HG03064 (cell line): ENCODE results near the gene RCC1.
"Not testable (repeated sequence)": the region's sequence is repeated elsewhere in the genome, so short reads cannot be mapped to it uniquely, and the experiment has no call there.

Experiments used
- ATAC-seq: cut with Tn5 transposase; IDR thresholded peaks from one replicate; pipeline ENCODE4 v1.9.1; 2021; ENCODE audit warnings: low read depth; ENCODE audit not compliant: unreplicated experiment

RCC1 gene

DNA sequence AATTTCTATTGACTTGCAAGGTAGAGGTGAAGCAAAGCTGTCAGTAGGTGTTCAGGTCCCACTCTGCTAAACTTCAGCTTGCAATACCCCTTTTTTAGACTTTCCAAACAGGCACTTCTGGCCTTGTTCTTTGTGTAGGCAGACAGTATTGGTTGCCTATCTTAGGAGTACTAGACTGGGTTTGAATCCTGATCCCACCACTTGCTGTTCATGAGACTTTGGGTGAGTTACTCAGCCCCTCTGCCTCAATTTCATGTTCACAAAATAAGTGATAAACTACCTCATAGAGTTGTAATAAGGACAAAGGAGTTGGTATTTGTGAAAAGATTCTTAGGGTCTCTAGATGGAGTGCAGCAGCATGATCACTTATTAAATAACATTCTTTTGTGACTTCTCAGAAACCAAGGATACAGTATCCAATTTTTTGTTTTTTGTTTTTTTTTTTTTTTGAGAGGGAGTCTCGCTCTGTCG is 5.2 kb downstream of the RCC1 start:
- ATAC-seq: no peak

DNA sequence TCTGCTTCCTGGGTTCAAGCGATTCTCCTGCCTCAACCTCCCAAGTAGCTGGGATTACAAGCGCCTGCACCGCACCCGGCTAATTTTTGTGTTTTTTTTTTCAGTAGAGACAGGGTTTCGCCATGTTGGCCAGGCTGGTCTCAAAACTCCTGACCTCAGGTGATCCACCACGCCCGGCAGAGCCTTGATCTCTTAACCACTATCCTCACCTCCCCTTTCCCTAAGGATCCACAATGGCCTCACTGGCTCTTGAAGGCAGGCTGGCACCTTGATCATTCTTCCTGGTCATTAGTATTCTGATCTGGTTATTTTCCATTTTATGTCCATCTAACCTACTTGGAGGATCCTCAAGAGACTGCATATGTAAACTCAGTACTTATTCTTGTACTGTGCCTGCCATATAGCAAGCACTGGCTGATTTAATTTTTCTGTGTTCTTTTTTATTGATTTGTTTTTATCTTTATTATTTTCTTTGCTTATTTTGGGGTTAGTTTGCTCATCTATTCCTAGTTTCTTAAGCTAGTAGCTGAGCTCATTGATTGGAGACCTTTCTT is 6.3 kb downstream of the RCC1 start:
- ATAC-seq: no peak

GRCh38 chr1:28514445-28514933 is 8.6 kb downstream of the RCC1 start:
- ATAC-seq: not testable (repeated sequence)

- ATAC-seq: no peak
These were observed 10.7 kb downstream of the RCC1 start for GRCh38 chr1:28516518-28516956.

DNA sequence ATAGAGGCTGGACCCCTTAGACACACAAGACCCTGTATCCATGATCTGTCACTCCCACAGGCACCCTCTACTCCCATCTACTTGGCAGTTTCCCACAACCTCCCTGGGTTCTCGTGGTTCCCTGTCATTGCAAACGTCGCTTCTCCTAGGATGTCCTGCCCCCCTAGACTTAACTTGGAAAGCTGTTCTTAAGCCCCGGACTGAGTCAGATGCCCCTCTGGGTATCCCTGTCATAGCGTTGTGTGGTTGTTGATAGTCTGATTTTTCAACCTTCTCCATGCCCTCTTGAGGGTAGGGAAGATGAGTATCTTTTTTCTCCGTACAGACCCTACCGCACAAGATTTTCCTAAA is 11.8 kb downstream of the RCC1 start:
- ATAC-seq: peak; percentile 7

GRCh38 chr1:28518000-28518744 is 12.3 kb downstream of the RCC1 start:
- peak; percentile 52 for ATAC-seq

DNA sequence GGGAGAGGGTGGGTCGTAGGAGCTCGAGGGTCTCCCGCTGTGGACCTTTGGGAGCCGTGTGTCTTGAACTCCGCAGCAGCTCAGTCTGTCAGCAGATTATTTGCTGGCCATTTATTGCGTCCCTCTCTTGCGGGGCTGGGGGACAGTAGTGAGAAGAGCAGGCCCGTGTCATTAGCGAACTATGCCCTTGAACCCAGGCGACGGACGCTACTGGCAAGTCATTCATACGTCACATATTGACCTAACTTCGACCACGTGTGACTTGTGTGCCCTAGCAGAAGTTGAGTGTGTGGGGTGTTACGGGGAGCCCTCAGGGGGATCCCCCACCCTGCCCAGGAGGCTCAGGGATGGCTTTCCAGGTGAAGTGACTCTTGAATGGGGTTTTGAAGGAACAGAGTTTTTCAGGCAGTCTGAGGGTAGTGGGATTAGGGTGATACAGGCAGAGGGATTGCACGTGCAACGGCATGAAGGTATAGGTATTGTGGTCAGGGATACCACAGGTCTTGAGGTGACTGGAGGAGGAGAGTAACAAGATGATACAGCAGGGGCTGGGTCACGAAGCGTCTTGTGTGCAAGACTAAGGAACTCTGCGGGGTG is 13.0 kb downstream of the RCC1 start:
- no peak for ATAC-seq

DNA sequence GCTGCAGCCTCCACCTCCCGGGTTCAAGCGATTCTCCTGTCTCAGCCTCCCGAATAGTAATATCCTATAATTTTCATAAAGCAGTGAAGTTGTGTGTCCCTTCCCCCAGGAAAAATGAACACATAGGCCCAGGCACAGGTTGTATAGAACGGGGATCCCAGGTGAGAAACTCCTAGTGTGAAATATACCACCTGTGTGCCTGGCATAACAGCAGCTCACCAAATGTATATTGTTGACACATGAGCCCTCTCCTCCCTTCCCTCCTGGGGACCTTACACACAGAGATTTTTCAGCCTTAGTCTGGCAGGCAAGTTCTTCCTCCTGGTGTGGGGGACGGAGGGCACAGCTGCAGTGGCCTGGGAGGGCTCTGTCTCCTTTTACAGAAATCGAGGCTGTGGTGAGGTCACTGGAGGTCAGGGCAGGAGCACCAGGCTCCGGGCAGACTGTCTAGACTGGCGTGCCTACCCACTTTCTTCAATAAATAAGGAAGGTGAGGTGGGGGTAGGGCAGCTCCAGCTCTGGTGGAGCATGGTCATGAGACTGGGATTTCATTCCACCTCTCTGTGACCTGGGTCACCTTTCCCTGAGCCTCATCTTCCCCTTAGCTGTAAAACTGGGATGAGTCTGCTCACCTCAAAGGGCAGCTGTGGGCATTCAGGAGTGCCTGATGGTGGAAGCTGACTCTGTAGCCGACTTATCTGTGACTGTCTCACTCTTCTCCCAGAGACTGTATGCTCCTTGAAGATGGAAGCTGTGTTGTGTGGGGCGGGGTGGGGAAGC is 14.3 kb downstream of the RCC1 start:
- no peak for ATAC-seq

- ATAC-seq: not testable (repeated sequence)
These were observed 15.0 kb downstream of the RCC1 start for GRCh38 chr1:28520796-28521195.

DNA sequence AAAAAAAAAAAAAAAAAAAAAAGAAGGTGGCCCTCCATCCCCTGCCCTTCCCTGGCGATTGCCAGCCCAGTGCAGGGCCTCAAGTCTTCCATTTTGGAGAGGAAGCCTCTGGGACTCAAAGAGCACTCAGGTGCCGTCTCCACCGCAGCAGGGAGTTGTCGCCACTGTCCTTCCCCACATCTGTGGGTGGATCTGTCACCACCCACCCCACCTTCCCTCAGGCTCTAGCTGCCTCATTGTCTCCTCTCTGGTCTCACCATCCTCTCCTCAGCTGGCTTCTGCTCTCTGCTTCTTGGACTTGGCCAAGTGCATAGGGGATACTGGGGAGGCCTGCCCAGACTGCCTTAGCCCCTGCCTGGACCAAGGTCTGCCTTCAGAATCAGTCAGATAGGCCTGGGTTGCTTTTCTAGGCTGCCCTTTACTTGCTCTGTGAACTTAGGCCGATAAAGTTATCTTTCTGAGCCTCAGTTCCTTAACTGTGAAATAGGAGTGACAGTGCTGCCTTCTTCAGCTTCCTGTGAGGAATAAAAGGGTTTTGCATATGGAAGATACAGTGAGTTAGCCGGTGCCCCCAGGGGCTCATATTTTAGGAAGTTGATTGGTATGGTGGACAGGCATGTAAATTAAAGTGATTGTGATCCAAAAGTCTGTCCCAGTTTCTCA is 15.8 kb downstream of the RCC1 start:
- no peak for ATAC-seq

GRCh38 chr1:28522537-28522936 is 16.7 kb downstream of the RCC1 start:
- not testable (repeated sequence) for ATAC-seq

DNA sequence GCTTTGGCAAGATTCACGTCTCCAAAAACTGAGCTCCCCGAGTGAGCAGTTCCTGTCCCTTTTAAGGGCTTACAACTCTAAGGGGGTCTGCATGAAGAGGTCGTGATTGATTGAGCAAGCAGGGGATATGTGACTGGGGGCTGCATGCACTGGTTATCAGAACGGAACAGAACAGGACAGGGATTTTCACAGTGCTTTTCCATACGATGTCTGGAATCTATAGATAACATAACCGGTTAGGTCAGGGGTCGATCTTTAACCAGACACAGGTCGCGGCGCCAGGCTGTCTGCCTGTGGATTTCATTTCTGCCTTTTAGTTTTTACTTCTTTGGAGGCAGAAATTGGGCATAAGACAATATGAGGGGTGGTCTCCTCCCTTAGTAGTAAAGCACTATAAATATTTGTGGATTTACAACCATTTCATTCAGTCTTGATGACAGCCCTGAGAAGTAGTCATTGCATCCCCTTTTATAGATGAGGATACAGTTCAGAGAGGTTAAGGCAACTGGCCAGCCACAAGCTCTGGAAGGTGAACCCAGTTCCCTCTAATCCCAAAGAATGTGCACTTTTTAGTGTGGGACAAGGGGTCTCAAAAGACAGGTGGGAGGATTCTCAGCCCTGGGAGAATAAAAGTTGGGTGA is 19.3 kb downstream of the RCC1 start:
- ATAC-seq: not testable (repeated sequence)

DNA sequence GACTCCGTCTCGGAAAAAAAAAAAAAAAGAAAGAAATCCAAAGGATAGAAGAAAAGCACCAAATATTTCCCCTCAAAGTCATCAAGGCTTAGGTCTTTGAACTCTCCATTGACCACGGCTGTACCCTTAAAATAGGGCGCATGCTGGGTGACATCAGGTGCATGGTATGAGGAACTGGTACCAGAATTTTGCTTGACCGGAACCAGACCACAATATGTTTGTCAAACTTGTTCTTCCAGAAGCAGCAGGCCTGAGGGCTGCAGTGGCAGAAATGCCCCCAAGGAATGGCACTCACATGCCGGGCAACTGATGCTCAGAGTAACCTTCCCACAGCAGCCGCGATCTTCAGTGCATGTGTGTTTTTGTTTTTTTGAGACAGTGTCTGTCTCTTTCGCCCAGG is 21.0 kb downstream of the RCC1 start:
- ATAC-seq: no peak

- ATAC-seq: no peak
These were observed 24.6 kb downstream of the RCC1 start for GRCh38 chr1:28530456-28530855.

GRCh38 chr1:28534671-28535070 is 28.8 kb downstream of the RCC1 start:
- ATAC-seq: no peak

GRCh38 chr1:28535180-28535579 is 29.3 kb downstream of the RCC1 start:
- ATAC-seq: no peak

GRCh38 chr1:28537457-28538199 is 31.8 kb downstream of the RCC1 start:
- ATAC-seq: no peak

DNA sequence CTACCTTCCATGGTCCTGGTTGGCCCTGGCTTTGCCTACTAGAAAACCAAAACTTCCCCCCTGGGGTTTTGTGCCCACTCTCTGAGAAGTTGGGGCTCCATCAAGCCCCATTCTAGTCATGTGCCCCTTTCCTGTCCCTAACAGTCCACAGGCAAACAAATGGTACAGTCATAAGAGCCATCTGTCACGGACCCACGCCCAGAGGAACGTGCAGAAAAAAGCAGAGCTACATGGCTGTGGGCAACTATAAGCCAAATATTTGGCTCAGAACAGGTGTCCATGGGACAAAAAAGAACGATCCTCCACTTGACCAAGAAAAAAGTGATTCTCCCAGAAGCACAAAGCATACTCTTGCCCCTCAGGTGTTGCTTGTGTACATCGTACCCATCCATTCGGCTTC is 32.4 kb downstream of the RCC1 start:
- no peak for ATAC-seq

- no peak for ATAC-seq
These were observed 34.8 kb downstream of the RCC1 start for GRCh38 chr1:28540651-28541050.
